ENCODE measurements around the gene LITAF. TPM values are rescaled to one million over a fixed set of nuclear protein-coding genes. Genes with fewer than 3 reads are reported as not detected.

Gene LITAF
- total and polyA plus RNA-seq, 2 of the 4 experiments (the other 2 are of a cell fraction), result 113 to 206 TPM

GRCh38 chr16:11543661-11544393, 42.9 kb downstream of the LITAF start:
- intact Hi-C loops (cut with micrococcal nuclease), result no loop called here
- no peak for DNase-seq
- Histone ChIP-seq H3K9me1 (ENCODE audit: insufficient read depth, low read length) (peaks cover 4% of the 10 kb centered on the region; the same call in 1 of the 2 replicates), H3K4me1 (ENCODE audit: control insufficient read depth, insufficient read depth, low read length) (peaks cover 8% of the 10 kb centered on the region), H3K9me3 (ENCODE audit: control insufficient read depth, insufficient read depth, low read length) (no peaks in the 10 kb centered on the region), H4K5ac (ENCODE audit: low read depth, low read length) (no peak overlapping the region), H4K20me1 (ENCODE audit: insufficient read depth, low read length) (no peaks in the 10 kb centered on the region), H3K4me3 (ENCODE audit: insufficient read depth, low read depth, low read length) (no peak overlapping the region), H4K91ac (ENCODE audit: insufficient read depth, low read depth, low read length) (no peak overlapping the region), H3K18ac (ENCODE audit: low read depth, low read length) (no peak overlapping the region), H3K79me1 (ENCODE audit: low read depth in 1 of 2, low read length in 2 of 2) (peaks cover 0 to 3% of the 10 kb centered on the region in 2 experiments; a peak in 1 of 4 replicates), H3K4me2 (ENCODE audit: low read depth, low read length) (no peak overlapping the region), H2BK5ac (ENCODE audit: low read depth, low read length, poor library complexity, severe bottlenecking) (no peak overlapping the region), H3K56ac (ENCODE audit: extremely low read depth, insufficient read depth, low read length) (no peak overlapping the region), H3K4ac (ENCODE audit: low read depth, low read length) (no peak overlapping the region), H2AFZ (replicated peaks; ENCODE audit: low read length, poor library complexity) (no peak overlapping the region), H3K23ac (ENCODE audit: low read depth, low read length) (no peak overlapping the region), H3K14ac (replicated peaks; ENCODE audit: low read depth, low read length) (no peak overlapping the region), H3K27me3 (ENCODE audit: control insufficient read depth, insufficient read depth, low read length) (no peaks in the 10 kb centered on the region), H3K9ac (ENCODE audit: low read depth, low read length) (no peak overlapping the region), H3K27ac (ENCODE audit: insufficient read depth, low read length) (no peak overlapping the region), H2BK15ac (ENCODE audit: low read depth, low read length) (no peak overlapping the region), H2AK5ac (ENCODE audit: low read depth, low read length) (no peak overlapping the region), H2BK20ac (ENCODE audit: low read depth, low read length) (no peak overlapping the region), H2BK120ac (ENCODE audit: low read depth, low read length) (no peak overlapping the region), H4K8ac (ENCODE audit: low read depth in 2 of 2, low read length in 2 of 2) (no peak overlapping the region), H2AK9ac (replicated peaks; ENCODE audit: low read depth, low read length, poor library complexity) (no peak overlapping the region), H3K36me3 (ENCODE audit: control insufficient read depth, insufficient read depth, low read length) (peaks cover 10% of the 10 kb centered on the region)
- dilution Hi-C loops (cut with HindIII; ENCODE audit: low sequenced_read_pairs, unreplicated experiment), result no loop called here
- no TSS peak for BruUV-seq (replicated peaks)
- POLR2A ChIA-PET (ENCODE audit: unreplicated experiment), result no interaction called here
- ATAC-seq (ENCODE audit: low read depth), result no peak
- 100% methylated on average over 1 of the region's 12 CpGs; no CpG with 5 or more reads in 1 of the 2 experiments for WGBS, 2 experiments (ENCODE audit: extremely low coverage in 2 of 2, insufficient read length in 1 of 2)
- TF ChIP-seq BHLHE40 (IDR thresholded peaks at IDR 0.05; ENCODE audit: low read depth, low read length) (no peak), RAD21 (IDR thresholded peaks at IDR 0.05; ENCODE audit: low read length) (no peak), CTCF (conservative IDR thresholded peaks at IDR 0.05; ENCODE audit: low read depth, low read length) (no peak), MAZ (IDR thresholded peaks at IDR 0.05; ENCODE audit: borderline replicate concordance, low read depth, low read length) (no peak), POLR2A (IDR thresholded peaks at IDR 0.05; ENCODE audit: low read depth, low read length) (no peak), RFX5 (IDR thresholded peaks at IDR 0.05; ENCODE audit: low read depth, low read length) (no peak), USF2 (IDR thresholded peaks at IDR 0.05; ENCODE audit: low read depth, low read length) (no peak), MAFK (IDR thresholded peaks at IDR 0.05; ENCODE audit: low read depth, low read length) (no peak)
- CTCF ChIA-PET, result no interaction called here
- in situ Hi-C loops (cut with MboI; ENCODE audit: low sequenced_read_pairs), result loop anchor here (25.0 kb wide), 1 partner anchor 582 kb away; no protein-coding TSS in a partner anchor
